GM19463 (cell line): ENCODE results near the gene PKDREJ.
A peak's percentile ranks its signal among the peaks of the same experiment; 100 is the strongest.

Experiments
- ATAC-seq: cut with Tn5 transposase; IDR thresholded peaks from one replicate; pipeline ENCODE4 v1.9.1; 2021; ENCODE audit warnings: mild to moderate bottlenecking, moderate library complexity; ENCODE audit not compliant: unreplicated experiment

The PKDREJ gene

DNA sequence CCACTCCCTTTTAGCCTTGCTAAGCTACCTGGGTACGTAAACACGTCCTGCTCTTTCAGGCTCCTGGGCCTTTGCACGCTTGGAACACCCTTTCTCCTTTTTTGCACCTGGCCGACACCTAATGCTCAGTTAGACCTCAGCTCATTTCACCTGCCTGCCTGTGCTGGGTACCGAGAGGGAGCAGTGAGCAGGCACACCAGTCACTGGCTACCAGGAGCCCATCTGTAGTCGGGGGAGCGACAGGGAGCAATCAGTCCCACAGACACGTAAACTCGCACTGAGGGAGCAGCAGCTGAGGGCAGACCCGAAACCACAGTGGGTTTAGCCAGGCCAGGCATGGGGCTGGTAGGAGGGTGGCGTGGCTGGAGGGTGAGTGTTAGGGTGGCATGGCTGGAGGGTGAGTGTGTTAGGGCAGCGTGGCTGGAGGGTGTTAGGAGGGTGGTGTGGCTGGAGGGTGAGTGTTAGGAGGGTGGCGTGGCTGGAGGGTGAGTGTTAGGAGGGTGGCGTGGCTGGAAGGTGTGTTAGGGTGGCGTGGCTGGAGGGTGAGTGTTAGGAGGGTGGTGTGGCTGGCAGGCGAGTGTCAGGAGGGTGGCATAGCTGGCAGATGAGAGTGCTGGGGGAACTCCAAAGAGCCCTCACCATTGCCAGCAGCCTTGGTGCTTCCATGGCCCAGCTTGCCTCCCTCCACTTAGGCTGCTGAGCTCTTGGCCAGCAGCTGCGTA, 27.1 kb upstream of the PKDREJ start:
- ATAC-seq = no peak

DNA sequence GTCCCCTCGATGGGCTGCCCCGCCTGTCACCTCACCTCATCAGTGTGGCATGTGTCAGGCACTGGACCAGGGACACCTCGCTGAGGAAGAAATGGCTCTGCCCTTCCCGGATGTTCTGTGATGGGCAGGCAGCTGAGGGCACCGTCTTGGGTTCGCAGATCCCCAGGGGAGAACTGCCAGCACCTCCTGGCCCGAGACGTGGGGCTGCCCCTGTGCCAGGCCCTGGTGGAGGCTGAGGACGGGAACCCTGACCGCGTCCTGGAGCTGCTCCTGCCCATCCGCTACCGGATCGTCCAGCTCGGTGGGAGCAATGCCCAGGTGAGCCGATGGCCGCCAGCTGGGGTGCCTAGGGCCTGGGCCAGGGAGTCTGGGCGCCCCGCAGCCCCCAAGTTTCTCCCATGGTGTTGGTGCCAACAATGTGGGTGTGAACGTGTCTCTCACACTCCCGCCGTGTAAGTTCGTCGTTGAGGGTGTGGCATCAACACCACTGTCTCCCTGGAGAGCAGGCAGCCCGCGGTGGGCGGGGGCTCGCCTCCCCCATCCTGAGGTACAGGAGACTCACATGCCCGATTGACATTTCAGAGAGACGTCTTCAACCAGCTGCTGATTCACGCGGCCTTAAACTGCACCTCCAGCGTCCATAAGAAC, 26.2 kb upstream of the PKDREJ start:
- ATAC-seq = no peak

DNA sequence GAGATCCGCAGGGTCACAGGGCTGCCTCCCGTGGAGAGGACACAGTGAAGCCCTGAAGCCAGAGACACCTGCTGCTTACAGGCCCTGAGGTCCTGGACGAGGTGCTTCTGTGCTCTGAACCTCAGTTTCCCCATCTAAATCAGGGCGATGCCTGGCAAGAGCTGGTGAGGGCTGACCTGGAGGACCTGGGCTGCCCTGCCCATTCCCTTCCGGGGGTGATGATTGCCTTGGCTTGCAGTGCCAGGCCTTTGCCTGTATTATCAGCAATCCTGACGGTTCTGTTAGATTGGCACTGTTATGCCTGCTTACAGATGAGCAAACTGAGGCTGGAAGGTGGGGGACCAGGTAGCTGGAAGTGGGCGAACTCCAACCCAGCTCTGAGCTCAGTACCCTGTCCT, 25.7 kb upstream of the PKDREJ start:
- no peak for ATAC-seq

GRCh38 chr22:46287873-46288751, 25.0 kb upstream of the PKDREJ start:
- peak; percentile 76 for ATAC-seq

DNA sequence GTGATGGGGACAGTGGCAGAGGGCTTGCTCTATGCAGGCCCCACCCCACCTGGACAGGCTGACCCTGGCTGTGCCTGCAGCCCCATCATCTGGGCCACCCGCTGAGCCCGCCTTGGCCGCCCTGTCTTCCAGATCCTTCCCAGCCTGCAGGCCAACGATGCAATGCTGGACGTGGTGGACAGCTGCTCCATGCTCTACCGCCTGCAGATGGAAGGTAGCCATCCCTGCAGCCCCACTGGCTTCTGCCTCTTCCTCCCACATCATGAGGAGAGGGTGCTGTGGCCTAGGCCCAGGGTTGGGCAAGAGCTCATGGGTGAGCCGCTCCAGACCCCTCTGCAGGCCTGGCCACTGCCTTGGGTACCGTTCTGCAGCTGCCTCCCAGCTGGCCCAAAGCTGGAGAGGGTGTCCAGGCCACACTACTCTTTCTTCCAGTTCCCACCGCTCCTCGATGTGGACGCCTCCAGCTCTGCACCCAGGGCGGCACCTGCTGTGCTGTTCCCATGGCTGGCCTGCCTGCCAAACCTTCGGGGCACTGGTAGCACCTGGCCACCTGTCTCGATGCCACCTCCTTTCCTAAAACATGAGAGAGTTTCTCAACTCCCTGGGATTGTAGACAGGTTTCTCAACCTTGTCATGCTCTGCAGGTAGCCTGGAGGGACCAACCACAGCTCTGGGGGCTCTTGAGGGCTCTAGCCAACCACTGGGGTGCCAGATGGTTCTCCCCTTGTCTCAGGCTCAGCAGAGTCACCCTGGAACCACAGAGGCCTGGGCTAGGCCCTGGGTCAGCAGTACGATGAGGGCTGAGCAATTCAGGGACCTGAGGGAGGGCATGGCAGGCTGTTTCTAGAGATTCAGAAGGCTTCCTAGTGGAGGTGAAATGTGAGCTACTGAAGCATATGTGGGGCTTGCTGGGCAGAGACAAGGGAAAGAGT, 24.1 kb upstream of the PKDREJ start:
- ATAC-seq = no peak

GRCh38 chr22:46286006-46286405, 22.9 kb upstream of the PKDREJ start:
- ATAC-seq = no peak

- no peak for ATAC-seq
Observed at GRCh38 chr22:46281866-46282678, 18.9 kb upstream of the PKDREJ start.

DNA sequence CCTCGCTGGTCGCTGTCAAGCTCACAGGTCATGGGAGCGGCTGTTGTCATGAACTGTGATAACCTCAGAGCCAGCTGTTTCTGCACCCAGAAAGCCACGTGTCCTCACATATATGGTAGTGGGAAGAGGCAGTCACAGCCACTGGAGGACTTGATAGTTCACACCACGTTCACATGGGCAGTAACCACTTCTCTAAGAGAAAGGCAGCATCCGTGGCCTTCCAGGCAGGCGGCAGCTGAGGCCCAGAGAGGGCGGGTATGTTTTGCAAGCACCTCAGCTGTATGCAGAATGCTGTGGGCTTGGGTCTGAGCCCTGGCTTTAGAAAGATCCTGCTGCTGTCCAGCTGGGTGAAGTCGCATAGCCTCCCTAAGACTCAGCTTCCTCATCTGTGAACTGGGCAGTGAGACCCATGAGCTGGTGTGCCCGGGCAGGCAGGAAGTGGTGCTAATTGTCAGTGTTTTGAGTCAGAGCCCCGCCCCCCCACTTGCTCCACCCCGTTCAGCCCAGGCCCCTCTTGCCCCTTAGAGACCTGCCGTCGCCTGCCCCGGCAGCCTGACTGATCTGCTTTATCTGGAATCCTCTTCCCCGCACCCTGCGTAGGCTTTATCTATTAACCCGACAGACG, 18.0 kb upstream of the PKDREJ start:
- ATAC-seq = no peak

GRCh38 chr22:46280063-46280817, 17.1 kb upstream of the PKDREJ start:
- no peak for ATAC-seq

- no peak for ATAC-seq
Observed at GRCh38 chr22:46278656-46279645, 15.8 kb upstream of the PKDREJ start.

DNA sequence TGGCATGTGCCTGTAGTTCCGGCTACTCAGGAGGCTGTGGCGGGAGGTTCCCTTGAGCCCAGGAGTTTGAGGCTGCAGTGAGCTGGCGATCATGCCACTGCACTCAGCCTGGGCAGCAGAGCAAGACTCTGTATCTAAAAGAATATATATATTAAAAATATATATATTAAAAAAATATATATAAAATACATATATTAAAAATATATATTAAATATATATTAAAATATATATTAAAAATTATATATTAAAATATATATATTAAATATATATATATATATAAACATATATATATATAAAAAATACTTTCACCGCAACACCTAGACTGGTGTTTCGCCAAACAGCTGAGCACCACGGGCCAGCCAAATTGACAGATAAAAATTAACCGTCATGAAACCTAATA, 13.4 kb upstream of the PKDREJ start:
- ATAC-seq = no peak

- ATAC-seq = no peak
Observed at GRCh38 chr22:46275455-46276122, 12.4 kb upstream of the PKDREJ start.

DNA sequence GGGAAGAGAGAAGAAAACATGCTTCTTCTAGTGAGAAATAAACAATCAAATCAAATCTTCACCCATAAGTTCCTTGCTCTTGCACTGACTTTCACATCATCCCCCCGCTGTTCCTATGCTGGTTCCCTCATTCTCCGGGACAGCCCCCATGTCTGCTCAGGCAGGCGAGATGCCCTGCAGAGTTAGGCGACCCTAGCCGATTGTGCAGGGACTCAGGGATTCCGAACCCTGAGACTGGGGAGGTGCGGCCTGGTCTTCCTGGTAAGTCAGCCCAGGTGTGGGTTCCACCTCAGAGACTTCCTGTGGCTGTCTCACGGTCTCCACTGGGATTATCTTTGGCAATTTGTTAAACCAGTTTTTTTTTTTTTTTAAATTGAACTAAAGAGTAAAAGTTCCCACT, 11.2 kb upstream of the PKDREJ start:
- no peak for ATAC-seq

- no peak for ATAC-seq
Observed at GRCh38 chr22:46273432-46274148, 10.4 kb upstream of the PKDREJ start.

DNA sequence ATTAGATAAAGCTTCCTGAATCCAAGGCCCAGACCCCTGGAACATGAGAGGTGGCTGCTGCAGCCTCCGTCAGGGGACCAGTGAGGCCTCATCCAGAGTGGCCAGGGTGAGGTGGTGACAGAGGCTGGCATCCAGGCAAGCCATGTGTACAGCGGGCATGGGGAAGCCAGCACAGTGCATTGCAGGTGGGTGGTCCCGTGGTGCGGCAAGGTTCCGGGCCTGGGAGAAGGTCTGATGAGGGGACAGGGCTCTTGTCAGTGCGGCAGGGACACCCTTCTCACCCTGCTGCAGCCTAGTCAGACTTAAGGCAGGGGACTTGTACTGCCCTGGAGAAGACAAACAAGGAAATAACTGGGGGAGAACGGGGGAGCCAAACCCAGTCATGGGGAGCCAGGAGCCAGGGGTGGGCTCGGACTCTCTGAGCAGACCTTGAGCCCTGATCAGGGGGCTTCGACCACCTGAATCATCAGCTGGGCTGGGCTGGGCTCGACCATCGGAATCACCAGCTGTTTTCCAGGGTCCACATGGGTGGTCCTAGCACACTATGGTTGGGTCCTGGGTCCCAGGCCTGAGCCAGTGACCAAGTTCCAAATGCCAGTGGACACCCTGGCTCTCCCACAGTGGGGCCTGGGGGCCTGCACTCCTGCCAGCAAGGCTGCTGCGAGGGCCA, 9.8 kb upstream of the PKDREJ start:
- ATAC-seq = no peak

GRCh38 chr22:46272196-46272595, 9.1 kb upstream of the PKDREJ start:
- no peak for ATAC-seq
